ENCODE data around the gene RRAGC. TPM values are rescaled to one million over a fixed set of nuclear protein-coding genes. Genes with fewer than 3 reads are reported as not detected.
A peak's percentile ranks its signal among the peaks of the same experiment; 100 is the strongest.

The RRAGC gene
- total RNA-seq, 1 experiment from 2014 or later = 11.4 TPM

- TF ChIP-seq HMGXB4 (CRISPR knock-in tag; IDR thresholded peaks at IDR 0.05) (no peak), ESRRA (CRISPR knock-in tag; IDR thresholded peaks at IDR 0.05; ENCODE audit: borderline replicate concordance) (no peak), GRHL2 (CRISPR knock-in tag; IDR thresholded peaks at IDR 0.05; ENCODE audit: insufficient replicate concordance, severe bottlenecking) (no peak), CDX4 (CRISPR knock-in tag; IDR thresholded peaks at IDR 0.05; ENCODE audit: borderline replicate concordance) (no peak), HMGA2 (CRISPR knock-in tag; IDR thresholded peaks at IDR 0.05) (no peak), JUN (CRISPR knock-in tag; IDR thresholded peaks at IDR 0.05) (no peak), ZNF416 (CRISPR knock-in tag; IDR thresholded peaks at IDR 0.05) (no peak)
Observed at GRCh38 chr1:38805036-38805435, 54.5 kb downstream of the RRAGC start (continued).

- peak; percentile 63 for DNase-seq (ENCODE audit: low spot score)
- Mint-ChIP-seq H3K4me3 (peak overlapping the region; percentile 72), H3K36me3 (no peaks in the 10 kb centered on the region), H3K4me1 (peaks cover 15% of the 10 kb centered on the region), H3K9me3 (0 out of 2 replicates have a peak, but pooled peaks cover 4% of the 10 kb centered on the region), H3K27me3 (ENCODE audit: low read depth) (peaks cover 66% of the 10 kb centered on the region), H3K27ac (no peak overlapping the region)
- peak; percentile 70 for ATAC-seq
- CTCF ChIA-PET = interaction anchor here (0.9 to 1.2 kb wide), 3 partner anchors 31 to 194 kb away, joined by 3 read pairs; no protein-coding TSS in a partner anchor
- POLR2A ChIA-PET = no interaction called here
- TF ChIP-seq ZNF317 (CRISPR knock-in tag; IDR thresholded peaks at IDR 0.05; ENCODE audit: borderline replicate concordance, low read depth) = no peak
- no peak for TF ChIP-seq MLX (CRISPR knock-in tag; IDR thresholded peaks at IDR 0.05)
- TF ChIP-seq ZNF512 (CRISPR knock-in tag; IDR thresholded peaks at IDR 0.05; ENCODE audit: borderline replicate concordance) = no peak
- no peak for TF ChIP-seq ZNF396 (CRISPR knock-in tag; IDR thresholded peaks at IDR 0.05; ENCODE audit: borderline replicate concordance)
- TF ChIP-seq RORB (CRISPR knock-in tag; IDR thresholded peaks at IDR 0.05) = no peak
- no peak for TF ChIP-seq ZNF219 (CRISPR knock-in tag; IDR thresholded peaks at IDR 0.05; ENCODE audit: borderline replicate concordance)
- no peak for TF ChIP-seq CREB1 (CRISPR knock-in tag; IDR thresholded peaks at IDR 0.05)
- no peak for TF ChIP-seq NR2C2 (CRISPR knock-in tag; IDR thresholded peaks at IDR 0.05)
- TF ChIP-seq E2F4 (CRISPR knock-in tag; IDR thresholded peaks at IDR 0.05; ENCODE audit: borderline replicate concordance, low read depth) = no peak
- no peak for TF ChIP-seq RELA (CRISPR knock-in tag; IDR thresholded peaks at IDR 0.05; ENCODE audit: borderline replicate concordance)
- no peak for TF ChIP-seq GRHL2 (CRISPR knock-in tag; IDR thresholded peaks at IDR 0.05; ENCODE audit: insufficient replicate concordance, severe bottlenecking)
- no peak for TF ChIP-seq PRDM15 (CRISPR knock-in tag; IDR thresholded peaks at IDR 0.05)
- no peak for TF ChIP-seq MXD4 (CRISPR knock-in tag; IDR thresholded peaks at IDR 0.05; ENCODE audit: borderline replicate concordance)
- TF ChIP-seq JAZF1 (CRISPR knock-in tag; IDR thresholded peaks at IDR 0.05) = no peak
- TF ChIP-seq JUN (CRISPR knock-in tag; IDR thresholded peaks at IDR 0.05) = no peak
- TF ChIP-seq HMGA2 (CRISPR knock-in tag; IDR thresholded peaks at IDR 0.05) = no peak
- TF ChIP-seq ZNF121 (CRISPR knock-in tag; IDR thresholded peaks at IDR 0.05) = no peak
- TF ChIP-seq E2F5 (CRISPR knock-in tag; IDR thresholded peaks at IDR 0.05) = peak; percentile 71; the same call in 1 of the 2 replicates
Observed at GRCh38 chr1:38804062-38804886, 55.3 kb downstream of the RRAGC start.
